ENCODE data around the gene ADAMTS12.

GRCh38 chr5:33702867-33703266, 188.9 kb downstream of the ADAMTS12 start:
- TF ChIP-seq CTCF (conservative IDR thresholded peaks at IDR 0.05; ENCODE audit: low read length) (no peak), EZH2phosphoT487 (IDR thresholded peaks at IDR 0.05; ENCODE audit: borderline replicate concordance, low read depth, low read length) (no peak)

Data from OCI-LY7 (cell line).